ENCODE results near the gene EIF4E3.

The EIF4E3 gene

GRCh38 chr3:71685686-71686085 lies 39.5 kb downstream of the EIF4E3 start:
- DNase-seq = no peak

GRCh38 chr3:71684757-71685386 lies 40.3 kb downstream of the EIF4E3 start:
- no peak for DNase-seq

GRCh38 chr3:71684046-71684756 lies 41.0 kb downstream of the EIF4E3 start:
- no peak for DNase-seq

- no peak for DNase-seq
These were observed 44.0 kb downstream of the EIF4E3 start for GRCh38 chr3:71681224-71681668.

GRCh38 chr3:71680603-71681002 lies 44.6 kb downstream of the EIF4E3 start:
- DNase-seq = no peak

GRCh38 chr3:71676931-71677330 lies 48.3 kb downstream of the EIF4E3 start:
- no peak for DNase-seq

- DNase-seq = no peak
These were observed 51.7 kb downstream of the EIF4E3 start for GRCh38 chr3:71673486-71673885.

GRCh38 chr3:71672807-71673206 lies 52.4 kb downstream of the EIF4E3 start:
- no peak for DNase-seq

- DNase-seq = no peak
These were observed 52.9 kb downstream of the EIF4E3 start for GRCh38 chr3:71672340-71672739.

- no peak for DNase-seq
These were observed 53.9 kb downstream of the EIF4E3 start for GRCh38 chr3:71671216-71671845.

GRCh38 chr3:71662568-71662967 lies 62.6 kb downstream of the EIF4E3 start:
- no peak for DNase-seq

GRCh38 chr3:71662056-71662455 lies 63.1 kb downstream of the EIF4E3 start:
- DNase-seq = no peak

- no peak for DNase-seq
These were observed 65.2 kb downstream of the EIF4E3 start for GRCh38 chr3:71659864-71660591.

GRCh38 chr3:71657831-71658530 lies 67.2 kb downstream of the EIF4E3 start:
- peak in 2 of 3 experiments; percentile 34 to 74 for DNase-seq

- no peak for DNase-seq
These were observed 70.1 kb downstream of the EIF4E3 start for GRCh38 chr3:71655061-71655460.

GRCh38 chr3:71653414-71653807 lies 71.8 kb downstream of the EIF4E3 start:
- DNase-seq = no peak

- DNase-seq = peak; percentile 19 to 74 (median 38)
These were observed 72.3 kb downstream of the EIF4E3 start for GRCh38 chr3:71652781-71653413.

- peak in 1 of 3 experiments; percentile 1 for DNase-seq
These were observed 73.6 kb downstream of the EIF4E3 start for GRCh38 chr3:71651625-71652024.

GRCh38 chr3:71650372-71650771 lies 74.8 kb downstream of the EIF4E3 start:
- no peak for DNase-seq

- no peak for DNase-seq
These were observed 75.4 kb downstream of the EIF4E3 start for GRCh38 chr3:71649757-71650156.

GRCh38 chr3:71647751-71648150 lies 77.5 kb downstream of the EIF4E3 start:
- DNase-seq = no peak

GRCh38 chr3:71646971-71647370 lies 78.2 kb downstream of the EIF4E3 start:
- peak in 1 of 3 experiments; percentile 14 for DNase-seq

Measured in NCI-H1417 (cell line).